22Rv1 (cell line): Measurements from ENCODE around the gene THSD4.

ENCODE experiments used
- ZFX ChIP-seq: fragments of 450-650 bp; IDR thresholded peaks from 2 replicates; pipeline ENCODE4 v1.6.1; 2017; ENCODE audit warnings: antibody characterized with exemption, borderline replicate concordance
- TF ChIP-seq, protein P1 (sequence below): fragments of 450-650 bp; IDR thresholded peaks from 2 replicates; pipeline ENCODE4 v1.5.1; 2017; ENCODE audit warnings: mild to moderate bottlenecking

DNA sequence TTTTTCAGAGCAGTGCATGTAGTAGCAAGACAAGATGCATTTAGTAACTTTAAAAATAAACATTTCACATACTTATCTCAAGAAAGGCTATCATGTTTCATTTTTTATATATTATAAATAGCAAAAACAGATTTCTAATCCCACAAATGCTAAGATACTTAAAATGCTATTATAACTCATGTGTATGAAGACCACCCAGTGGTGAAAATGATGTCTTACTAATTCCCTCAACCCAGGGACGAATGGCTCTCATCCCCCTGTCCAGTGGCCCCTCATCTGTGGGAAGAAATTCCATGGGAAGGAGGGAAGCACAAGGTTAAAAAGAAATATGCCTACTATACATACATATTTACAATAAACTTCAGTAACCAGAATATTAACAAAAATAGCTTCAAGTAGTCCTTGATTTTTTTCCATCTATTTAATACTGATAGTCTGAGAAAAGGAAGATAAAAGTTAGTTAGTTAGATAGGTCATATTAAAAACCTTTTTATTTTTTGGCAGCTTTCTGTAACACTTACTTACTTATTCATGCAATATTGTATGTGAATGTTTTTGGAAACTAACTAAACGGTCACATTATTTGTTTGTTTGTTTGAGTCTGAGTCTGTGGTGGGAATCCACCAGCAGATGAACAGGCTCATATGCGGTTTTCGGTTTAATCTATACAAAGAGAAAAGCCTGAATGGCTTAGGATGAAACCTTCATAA is 709.9 kb downstream of the THSD4 start:
- TF ChIP-seq, protein P1, sequence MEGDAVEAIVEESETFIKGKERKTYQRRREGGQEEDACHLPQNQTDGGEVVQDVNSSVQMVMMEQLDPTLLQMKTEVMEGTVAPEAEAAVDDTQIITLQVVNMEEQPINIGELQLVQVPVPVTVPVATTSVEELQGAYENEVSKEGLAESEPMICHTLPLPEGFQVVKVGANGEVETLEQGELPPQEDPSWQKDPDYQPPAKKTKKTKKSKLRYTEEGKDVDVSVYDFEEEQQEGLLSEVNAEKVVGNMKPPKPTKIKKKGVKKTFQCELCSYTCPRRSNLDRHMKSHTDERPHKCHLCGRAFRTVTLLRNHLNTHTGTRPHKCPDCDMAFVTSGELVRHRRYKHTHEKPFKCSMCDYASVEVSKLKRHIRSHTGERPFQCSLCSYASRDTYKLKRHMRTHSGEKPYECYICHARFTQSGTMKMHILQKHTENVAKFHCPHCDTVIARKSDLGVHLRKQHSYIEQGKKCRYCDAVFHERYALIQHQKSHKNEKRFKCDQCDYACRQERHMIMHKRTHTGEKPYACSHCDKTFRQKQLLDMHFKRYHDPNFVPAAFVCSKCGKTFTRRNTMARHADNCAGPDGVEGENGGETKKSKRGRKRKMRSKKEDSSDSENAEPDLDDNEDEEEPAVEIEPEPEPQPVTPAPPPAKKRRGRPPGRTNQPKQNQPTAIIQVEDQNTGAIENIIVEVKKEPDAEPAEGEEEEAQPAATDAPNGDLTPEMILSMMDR: no peak
- no peak for TF ChIP-seq ZFX
